Esophagus squamous epithelium (tissue), 4 donors: ENCODE measurements around the gene CORO7.

Source experiments
- CTCF ChIP-seq, 6 experiments: fragments of 450-650 bp in 4 of 6; fragments of 200-600 bp in 2 of 6; sonication (generic) in 2 of 6; IDR thresholded peaks; one replicate each; pipeline ENCODE4 v1.5.1; 2016 to 2019; ENCODE audit warnings: antibody characterized with exemption in 6 of 6, mild to moderate bottlenecking in 4 of 6, moderate library complexity in 4 of 6
- POLR2A ChIP-seq, 4 donors: fragments of 450-650 bp; IDR thresholded peaks; one replicate each; pipeline ENCODE4 v1.6.1; 2017; ENCODE audit warnings: antibody characterized with exemption in 4 of 4, mild to moderate bottlenecking in 4 of 4, moderate library complexity in 3 of 4

GRCh38 chr16:4347765-4348509, 68.5 kb downstream of the CORO7 start:
- TF ChIP-seq POLR2A (IDR thresholded peaks at IDR 0.05) (no peak), CTCF (IDR thresholded peaks at IDR 0.05) (no peak)
